ENCODE results near the gene CNPY2. TPM values are rescaled to one million over a fixed set of nuclear protein-coding genes. Genes with fewer than 3 reads are reported as not detected.
"Not testable (repeated sequence)": the region's sequence is repeated elsewhere in the genome, so short reads cannot be mapped to it uniquely, and the experiment has no call there.

Gene CNPY2
- total and polyA plus RNA-seq, 2 donors (not counting 3 experiments of a cell fraction or from before 2014, with no cell fraction given): 183 to 256 TPM

DNA sequence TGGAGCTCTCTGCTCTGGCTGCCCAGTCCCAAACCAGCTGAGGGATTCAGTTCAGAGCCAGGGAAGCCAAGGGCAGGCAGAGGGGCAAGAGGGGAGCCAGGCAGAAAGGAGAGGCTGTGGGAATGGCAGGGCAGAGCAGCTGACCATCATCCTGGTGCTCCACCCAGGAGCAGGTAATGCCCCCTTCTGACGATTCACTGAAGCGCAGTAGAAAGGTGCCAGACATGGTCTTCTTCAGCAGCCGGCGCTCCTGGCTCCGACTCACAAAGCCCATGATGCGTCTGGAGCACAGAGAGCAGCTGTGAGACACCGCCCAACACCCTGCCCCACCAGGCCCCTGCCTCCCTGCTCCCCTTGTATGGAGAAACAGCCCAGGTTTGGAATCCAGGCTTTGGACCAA lies 30.9 kb upstream of the CNPY2 start:
- no peaks in the 10 kb centered on the region for H4K20me1 ChIP-seq (replicated peaks; ENCODE audit: control insufficient read depth, extremely low read depth, insufficient read depth, low read length)
- H3K4me1 ChIP-seq (ENCODE audit: control insufficient read depth, extremely low read depth, insufficient read depth, low read length): no peaks in the 10 kb centered on the region
- intact Hi-C loops (cut with micrococcal nuclease) (no loop called here), dilution Hi-C loops (cut with MboI; ENCODE audit: extremely low pct_ligation_motif_present, low sequenced_read_pairs) (loop anchor here (10.0 kb wide), 1 partner anchor 58 kb away; no protein-coding TSS in a partner anchor)
- H3K4me3 ChIP-seq (replicated peaks in 1 of 3; ENCODE audit: insufficient read depth in 1 of 3, low read depth in 1 of 3, low read length in 3 of 3): no peak overlapping the region
- peaks cover 28 to 57% of the 10 kb centered on the region in 2 experiments for H3K36me3 ChIP-seq (ENCODE audit: control insufficient read depth in 2 of 2, extremely low read depth in 1 of 2, insufficient read depth in 2 of 2, low read length in 2 of 2)
- POLR2A ChIA-PET: interaction anchor here (0.6 kb wide), 1 partner anchor 99 kb away, joined by 4 read pairs; no protein-coding TSS in a partner anchor
- no peaks in the 10 kb centered on the region for H3K9me1 ChIP-seq (replicated peaks; ENCODE audit: control insufficient read depth, extremely low read depth, insufficient read depth, low read length)
- no TSS peak for BruUV-seq (replicated peaks)
- FAIRE-seq (no peak), DNase-seq (ENCODE audit: low read depth, low spot score) (no peak)
- H3K4me2 ChIP-seq (ENCODE audit: insufficient read depth, low read length): no peak overlapping the region
- CTCF ChIA-PET: interaction anchor here (0.7 to 1.0 kb wide), 2 partner anchors 11 to 117 kb away, joined by 3 to 4 read pairs; no protein-coding TSS in a partner anchor
- TF ChIP-seq MYC (IDR thresholded peaks at IDR 0.05; ENCODE audit: low read depth, low read length) (no peak), GATA2 (IDR thresholded peaks at IDR 0.05; ENCODE audit: insufficient read depth, insufficient read length, low read depth, low read length) (no peak), POLR2A (IDR thresholded peaks at IDR 0.05; ENCODE audit: low read depth, low read length) (no peak), FOS (IDR thresholded peaks at IDR 0.05; ENCODE audit: borderline replicate concordance, insufficient read depth, low read length) (no peak), EZH2 (IDR thresholded peaks at IDR 0.05; ENCODE audit: borderline replicate concordance, low read depth, low read length, severe bottlenecking) (no peak), POLR2AphosphoS5 (IDR thresholded peaks at IDR 0.05; ENCODE audit: insufficient read depth, low read depth, low read length) (no peak), JUN (IDR thresholded peaks at IDR 0.05; ENCODE audit: borderline replicate concordance, insufficient read depth, insufficient read length, low read depth) (no peak)
- TF ChIP-seq, protein P1, sequence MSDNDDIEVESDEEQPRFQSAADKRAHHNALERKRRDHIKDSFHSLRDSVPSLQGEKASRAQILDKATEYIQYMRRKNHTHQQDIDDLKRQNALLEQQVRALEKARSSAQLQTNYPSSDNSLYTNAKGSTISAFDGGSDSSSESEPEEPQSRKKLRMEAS (IDR thresholded peaks at IDR 0.05; ENCODE audit: insufficient read depth, insufficient read length): no peak
- TF ChIP-seq, protein P2, sequence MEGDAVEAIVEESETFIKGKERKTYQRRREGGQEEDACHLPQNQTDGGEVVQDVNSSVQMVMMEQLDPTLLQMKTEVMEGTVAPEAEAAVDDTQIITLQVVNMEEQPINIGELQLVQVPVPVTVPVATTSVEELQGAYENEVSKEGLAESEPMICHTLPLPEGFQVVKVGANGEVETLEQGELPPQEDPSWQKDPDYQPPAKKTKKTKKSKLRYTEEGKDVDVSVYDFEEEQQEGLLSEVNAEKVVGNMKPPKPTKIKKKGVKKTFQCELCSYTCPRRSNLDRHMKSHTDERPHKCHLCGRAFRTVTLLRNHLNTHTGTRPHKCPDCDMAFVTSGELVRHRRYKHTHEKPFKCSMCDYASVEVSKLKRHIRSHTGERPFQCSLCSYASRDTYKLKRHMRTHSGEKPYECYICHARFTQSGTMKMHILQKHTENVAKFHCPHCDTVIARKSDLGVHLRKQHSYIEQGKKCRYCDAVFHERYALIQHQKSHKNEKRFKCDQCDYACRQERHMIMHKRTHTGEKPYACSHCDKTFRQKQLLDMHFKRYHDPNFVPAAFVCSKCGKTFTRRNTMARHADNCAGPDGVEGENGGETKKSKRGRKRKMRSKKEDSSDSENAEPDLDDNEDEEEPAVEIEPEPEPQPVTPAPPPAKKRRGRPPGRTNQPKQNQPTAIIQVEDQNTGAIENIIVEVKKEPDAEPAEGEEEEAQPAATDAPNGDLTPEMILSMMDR (IDR thresholded peaks at IDR 0.05; ENCODE audit: extremely low read depth in 1 of 2, insufficient read depth in 1 of 2, low read depth in 1 of 2, low read length in 2 of 2): no peak
- H3K27me3 ChIP-seq (ENCODE audit: control insufficient read depth in 2 of 2, insufficient read depth in 2 of 2, low read length in 2 of 2): no peaks in the 10 kb centered on the region
- H3K9me3 ChIP-seq (replicated peaks; ENCODE audit: control insufficient read depth, insufficient read depth, low read length): no peaks in the 10 kb centered on the region
- H3K79me2 ChIP-seq (ENCODE audit: control insufficient read depth, insufficient read depth, low read length): no peaks in the 10 kb centered on the region
- H3K9ac ChIP-seq (replicated peaks; ENCODE audit: extremely low read depth, insufficient read depth, low read length): no peak overlapping the region
- no peak overlapping the region for H3K27ac ChIP-seq (ENCODE audit: insufficient read depth, low read depth, low read length)
- H2AFZ ChIP-seq (ENCODE audit: low read depth, low read length): no peak overlapping the region

DNA sequence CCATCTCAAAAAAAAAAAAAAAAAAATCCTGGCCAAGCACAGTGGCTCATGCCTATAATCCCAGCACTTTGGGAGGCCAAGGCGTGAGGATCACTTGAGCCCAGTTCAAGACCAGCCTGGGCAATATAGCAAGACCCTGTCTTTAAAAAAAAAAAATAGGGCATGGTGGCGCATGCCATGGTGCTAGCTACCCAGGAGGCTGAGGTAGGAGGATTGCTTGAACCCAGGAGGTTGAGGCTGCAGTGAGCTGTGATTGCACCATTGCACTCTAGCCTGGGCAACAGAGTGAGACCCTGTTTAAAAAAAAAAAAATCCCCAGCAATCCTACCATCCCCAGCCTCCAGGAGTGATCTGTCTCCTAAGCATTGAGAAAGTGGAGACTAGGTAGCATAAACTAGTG lies 26.5 kb upstream of the CNPY2 start:
- H3K4me3 ChIP-seq (replicated peaks in 1 of 3; ENCODE audit: insufficient read depth in 1 of 3, low read depth in 1 of 3, low read length in 3 of 3); H3K4me1 ChIP-seq (ENCODE audit: control insufficient read depth, extremely low read depth, insufficient read depth, low read length); intact Hi-C loops (cut with micrococcal nuclease); POLR2A ChIA-PET; H3K9me1 ChIP-seq (replicated peaks; ENCODE audit: control insufficient read depth, extremely low read depth, insufficient read depth, low read length); H3K4me2 ChIP-seq (ENCODE audit: insufficient read depth, low read length); DNase-seq (ENCODE audit: low read depth, low spot score); H3K9ac ChIP-seq (replicated peaks; ENCODE audit: extremely low read depth, insufficient read depth, low read length); FAIRE-seq; H2AFZ ChIP-seq (ENCODE audit: low read depth, low read length); H4K20me1 ChIP-seq (replicated peaks; ENCODE audit: control insufficient read depth, extremely low read depth, insufficient read depth, low read length); H3K27ac ChIP-seq (ENCODE audit: insufficient read depth, low read depth, low read length); H3K9me3 ChIP-seq (replicated peaks; ENCODE audit: control insufficient read depth, insufficient read depth, low read length); H3K27me3 ChIP-seq (ENCODE audit: control insufficient read depth in 2 of 2, insufficient read depth in 2 of 2, low read length in 2 of 2); BruUV-seq (replicated peaks); H3K79me2 ChIP-seq (ENCODE audit: control insufficient read depth, insufficient read depth, low read length): not testable (repeated sequence)
- peaks cover 12 to 33% of the 10 kb centered on the region in 2 experiments for H3K36me3 ChIP-seq (ENCODE audit: control insufficient read depth in 2 of 2, extremely low read depth in 1 of 2, insufficient read depth in 2 of 2, low read length in 2 of 2)
- CTCF ChIA-PET: interaction anchor here (0.9 to 1.7 kb wide), 3 partner anchors 18 to 122 kb away, joined by 3 read pairs; partner anchors contain the start of gene STAT2
- dilution Hi-C loops (cut with MboI; ENCODE audit: extremely low pct_ligation_motif_present, low sequenced_read_pairs): loop anchor here (10.0 kb wide), 1 partner anchor 63 kb away; no protein-coding TSS in a partner anchor
